ENCODE results near the gene ZSCAN26.
"Not testable (repeated sequence)": the region's sequence is repeated elsewhere in the genome, so short reads cannot be mapped to it uniquely, and the experiment has no call there.

Gene ZSCAN26

GRCh38 chr6:28315628-28316027 is 48.7 kb downstream of the ZSCAN26 start:
- DNase-seq (ENCODE audit: insufficient read length, low spot score) (no peak), FAIRE-seq (no peak)

DNA sequence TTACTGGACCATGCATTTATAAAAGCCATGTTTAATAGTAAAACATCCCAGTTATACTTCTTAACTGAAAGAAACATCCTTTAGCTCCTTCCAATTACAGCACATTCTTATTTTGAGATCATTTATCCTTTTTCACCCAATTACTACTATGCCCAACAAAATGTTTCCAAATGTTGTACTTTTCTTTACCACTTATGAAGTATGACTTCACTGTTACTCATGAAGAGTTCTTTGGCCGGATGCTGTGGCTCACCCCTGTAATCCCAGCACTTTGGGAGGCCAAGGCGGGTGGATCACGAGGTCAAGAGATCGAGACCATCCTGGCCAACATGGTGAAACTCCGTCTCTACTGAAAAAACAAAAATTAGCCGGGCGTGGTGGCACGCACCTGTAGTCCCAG is 50.9 kb downstream of the ZSCAN26 start:
- FAIRE-seq; DNase-seq (ENCODE audit: insufficient read length, low spot score): not testable (repeated sequence)

GRCh38 chr6:28322661-28323060 is 55.7 kb downstream of the ZSCAN26 start:
- no peak for FAIRE-seq
- DNase-seq (ENCODE audit: insufficient read length, low spot score) = no peak

DNA sequence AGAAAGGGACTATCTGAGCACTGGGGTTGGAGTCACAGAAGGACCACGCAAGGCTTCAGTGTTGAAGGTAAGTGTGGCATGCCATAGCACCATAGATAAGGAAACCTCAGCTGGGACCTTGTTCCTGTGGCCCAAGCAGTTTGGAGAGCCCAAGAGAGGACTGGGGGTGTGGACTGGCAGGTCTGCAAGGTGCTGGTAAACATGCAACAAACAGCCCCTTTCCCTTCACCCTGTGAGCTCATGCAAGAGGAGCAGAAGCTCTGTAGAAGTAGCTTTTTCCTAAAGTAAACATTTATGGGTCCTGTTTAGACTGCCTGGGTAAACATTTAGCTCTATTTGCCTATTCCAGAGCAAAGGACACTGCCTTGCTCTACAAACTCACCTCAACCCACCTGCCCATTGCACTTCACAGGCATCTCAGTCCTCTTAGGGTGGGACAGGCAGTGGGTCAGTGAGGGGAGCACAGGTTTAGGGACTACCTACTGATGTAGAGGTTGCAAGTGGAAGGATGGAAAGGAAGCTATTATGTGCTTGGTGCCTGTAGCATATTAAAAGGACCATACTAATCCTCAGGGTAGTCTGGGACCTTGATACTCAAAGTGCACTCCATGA is 57.0 kb downstream of the ZSCAN26 start:
- DNase-seq (ENCODE audit: insufficient read length, low spot score) (no peak), FAIRE-seq (no peak)

- DNase-seq (ENCODE audit: insufficient read length, low spot score) (no peak), FAIRE-seq (no peak)
Observed at GRCh38 chr6:28326371-28326948, 59.5 kb downstream of the ZSCAN26 start.

Measured in HTR-8/SVneo (cell line).